Mammary microvascular endothelial cell (primary cell): ENCODE results near the gene CES3. TPM values are rescaled to one million over a fixed set of nuclear protein-coding genes. Genes with fewer than 3 reads are reported as not detected.

Experiments used
- total RNA-seq: library from RNA; depleted of rRNA; stranded (reverse); fragments of >200 nt; gene quantifications from 2 replicates; pipeline ENCODE4 v1.2.3, GENCODE V29; 2015

The CES3 gene, protein sequence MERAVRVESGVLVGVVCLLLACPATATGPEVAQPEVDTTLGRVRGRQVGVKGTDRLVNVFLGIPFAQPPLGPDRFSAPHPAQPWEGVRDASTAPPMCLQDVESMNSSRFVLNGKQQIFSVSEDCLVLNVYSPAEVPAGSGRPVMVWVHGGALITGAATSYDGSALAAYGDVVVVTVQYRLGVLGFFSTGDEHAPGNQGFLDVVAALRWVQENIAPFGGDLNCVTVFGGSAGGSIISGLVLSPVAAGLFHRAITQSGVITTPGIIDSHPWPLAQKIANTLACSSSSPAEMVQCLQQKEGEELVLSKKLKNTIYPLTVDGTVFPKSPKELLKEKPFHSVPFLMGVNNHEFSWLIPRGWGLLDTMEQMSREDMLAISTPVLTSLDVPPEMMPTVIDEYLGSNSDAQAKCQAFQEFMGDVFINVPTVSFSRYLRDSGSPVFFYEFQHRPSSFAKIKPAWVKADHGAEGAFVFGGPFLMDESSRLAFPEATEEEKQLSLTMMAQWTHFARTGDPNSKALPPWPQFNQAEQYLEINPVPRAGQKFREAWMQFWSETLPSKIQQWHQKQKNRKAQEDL
- total RNA-seq = not detected in 2 replicates

DNA sequence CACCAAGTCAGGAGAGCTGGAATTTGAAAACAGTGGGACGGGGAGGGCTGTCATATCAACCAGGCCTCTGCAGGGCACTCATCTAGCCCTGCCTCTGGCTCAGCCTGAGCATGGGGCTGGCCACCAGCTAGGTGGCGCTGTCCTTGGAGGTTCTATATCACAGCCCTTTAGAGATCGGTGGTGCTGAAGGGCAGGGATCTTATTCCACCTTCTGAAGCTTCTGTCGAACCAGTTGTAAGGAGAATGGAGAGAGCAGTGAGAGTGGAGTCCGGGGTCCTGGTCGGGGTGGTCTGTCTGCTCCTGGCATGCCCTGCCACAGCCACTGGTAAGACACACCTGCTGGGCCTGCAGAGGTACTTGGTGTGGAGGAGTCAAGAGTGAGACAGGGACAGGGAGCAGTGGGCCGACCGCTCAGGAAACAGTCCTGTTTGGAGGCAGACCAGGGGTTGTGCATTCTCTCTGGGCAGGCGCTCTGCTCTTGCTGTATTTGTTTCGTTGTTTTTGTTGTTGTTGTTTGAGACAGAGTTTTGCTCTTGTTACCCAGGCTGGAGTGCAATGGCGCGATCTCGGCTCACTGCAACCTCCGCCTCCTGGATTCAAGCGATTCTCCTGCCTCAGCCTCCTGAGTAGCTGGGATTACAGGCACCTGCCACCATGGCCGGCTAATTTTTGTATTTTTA lies at the start of gene CES3:
Gene CES3, plus strand, starts transcription at position 202 of the 680 bp plus-strand sequence. Its CDS starts 42 bp downstream, at position 244.

DNA sequence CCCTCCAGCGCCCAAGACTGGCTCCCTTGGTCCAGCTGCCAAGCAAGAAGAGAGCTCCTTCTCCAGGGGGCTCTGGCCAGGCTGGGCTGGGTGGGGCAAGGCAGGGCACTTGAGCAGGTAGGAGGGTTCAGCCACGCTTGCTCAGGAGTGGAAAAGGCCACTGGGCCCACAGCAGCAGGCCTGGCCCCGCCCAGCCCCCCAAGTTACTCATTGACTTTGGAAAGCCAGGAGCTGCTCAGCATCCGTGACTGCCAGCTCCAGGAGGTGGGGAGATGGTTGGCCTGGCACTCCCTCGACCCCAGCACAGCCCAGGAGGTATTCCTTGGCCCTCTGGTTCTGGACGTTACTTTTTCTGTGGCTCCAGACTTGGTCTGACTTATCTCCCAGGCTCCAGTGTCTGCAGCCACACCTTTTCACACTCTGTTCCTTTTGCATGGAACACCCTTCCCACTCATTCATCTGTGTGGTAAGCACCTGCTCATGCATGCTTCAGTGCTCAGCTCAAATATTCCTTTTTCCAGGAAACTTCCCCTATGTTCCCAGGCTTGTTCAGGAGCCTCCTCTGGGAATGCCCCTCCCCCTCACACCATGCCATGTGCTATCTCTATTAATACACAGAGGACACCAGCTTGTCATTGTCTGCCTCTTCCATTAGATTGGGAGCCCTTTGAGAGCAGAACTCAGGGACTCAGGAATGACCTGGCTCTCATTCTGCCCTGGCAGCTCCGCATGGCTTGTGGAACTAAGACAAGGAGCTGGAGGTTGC lies 42.1 kb upstream of the CES3 start, which contains the start of gene CDH16:
Gene CDH16, minus strand, starts transcription at position 83 of the 766 bp plus-strand sequence. CDS start 820 bp downstream, outside the sequence.

DNA sequence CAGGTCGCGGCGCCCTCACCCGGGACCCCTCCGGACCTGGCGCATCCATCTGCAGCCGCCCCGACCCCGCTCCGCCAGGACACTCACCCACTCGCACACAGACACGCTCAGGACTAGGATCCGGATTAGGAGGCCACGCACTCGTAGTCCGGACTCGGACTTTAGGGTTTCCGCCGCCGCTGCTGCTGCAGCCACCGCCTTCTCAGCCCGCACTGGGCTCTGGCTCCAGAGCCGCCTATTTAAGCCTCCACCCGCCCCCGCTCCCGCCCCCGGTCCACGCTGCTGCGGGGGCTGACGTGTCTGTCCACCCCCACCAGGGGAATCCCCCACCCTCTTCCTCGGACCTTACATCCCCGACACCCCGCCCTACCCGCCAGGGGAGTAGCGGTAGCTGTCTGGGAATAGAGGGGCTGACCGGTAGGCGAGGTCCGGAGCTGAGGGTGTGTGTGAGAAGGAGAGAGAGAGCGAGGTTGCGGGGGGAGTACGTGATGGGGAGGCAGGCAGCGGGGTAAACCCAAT lies 35.7 kb upstream of the CES3 start, which contains the start of gene RRAD:
Gene RRAD, minus strand, starts transcription at position 214 of the 519 bp plus-strand sequence. CDS start 356 bp downstream, outside the sequence.

DNA sequence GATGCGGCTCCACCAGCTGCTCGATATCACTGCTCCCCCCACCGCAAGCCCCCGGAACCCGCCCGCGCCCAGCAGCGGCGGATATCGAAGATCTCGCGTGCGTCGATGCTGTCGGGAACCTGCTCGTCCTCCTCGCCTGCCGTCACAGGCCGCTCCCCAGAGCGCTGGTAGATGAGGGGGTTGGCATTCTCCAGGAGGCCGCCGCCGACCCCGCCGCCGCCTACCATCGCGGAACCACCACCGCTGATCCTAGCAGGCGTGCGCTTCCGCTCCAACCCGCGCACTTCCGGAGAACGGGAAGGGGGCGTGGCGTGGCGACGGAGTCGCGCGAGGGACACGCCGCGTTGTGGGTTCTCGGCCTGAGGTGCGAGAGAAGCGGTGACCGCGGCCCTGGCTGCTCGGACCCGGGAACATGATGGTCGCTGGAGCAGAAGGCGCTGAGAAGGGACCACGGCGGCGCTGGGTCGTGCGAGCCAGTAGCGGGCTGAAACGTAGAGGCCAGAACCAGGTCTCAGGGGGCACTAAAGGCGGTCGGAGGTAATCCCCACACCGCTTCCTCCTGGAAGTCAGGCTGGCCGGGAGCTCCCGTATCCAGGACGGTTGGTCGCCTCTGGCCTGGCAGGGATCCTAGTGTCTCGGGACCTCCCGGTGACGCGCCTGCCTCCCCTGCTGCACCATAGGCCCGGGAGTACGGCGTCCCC lies 26.8 kb upstream of the CES3 start, which contains the start of gene CIAO2B:
Gene CIAO2B, minus strand, starts transcription at position 265 of the 701 bp plus-strand sequence. Its CDS starts 38 bp downstream, at position 227.

DNA sequence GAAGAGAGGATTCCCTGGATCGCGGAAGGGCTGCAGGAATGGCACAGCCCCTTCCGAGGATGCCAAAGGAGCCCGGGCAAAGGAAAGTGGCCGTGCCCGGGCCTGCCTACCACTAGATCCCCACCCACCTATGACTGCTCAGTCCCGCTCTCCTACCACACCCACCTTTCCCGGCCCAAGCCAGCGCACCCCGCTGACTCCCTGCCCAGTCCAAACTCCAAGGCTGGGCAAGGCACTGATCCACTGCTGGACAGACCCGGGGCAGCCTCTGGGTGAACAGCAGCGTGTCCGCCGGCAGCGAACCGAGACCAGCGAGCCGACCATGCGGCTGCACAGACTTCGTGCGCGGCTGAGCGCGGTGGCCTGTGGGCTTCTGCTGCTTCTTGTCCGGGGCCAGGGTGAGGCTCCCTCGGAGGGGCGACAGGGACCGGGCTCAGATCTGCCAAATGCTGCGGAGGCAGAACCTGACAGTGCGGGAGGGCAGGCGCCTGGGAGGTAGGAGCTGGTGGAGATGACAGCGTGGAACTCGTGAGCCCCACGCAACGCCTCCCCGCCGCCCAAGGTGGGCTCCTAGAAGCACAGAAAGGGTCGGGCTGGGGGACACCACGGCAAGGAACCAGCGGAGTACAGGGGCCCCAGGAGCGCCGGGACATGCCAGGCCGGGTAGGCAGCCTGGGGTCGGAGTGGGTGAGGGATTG lies 25.6 kb upstream of the CES3 start, which contains the start of gene CES2:
Gene CES2, plus strand, starts transcription at position 203 of the 698 bp plus-strand sequence. Its CDS starts 120 bp downstream, at position 323.

DNA sequence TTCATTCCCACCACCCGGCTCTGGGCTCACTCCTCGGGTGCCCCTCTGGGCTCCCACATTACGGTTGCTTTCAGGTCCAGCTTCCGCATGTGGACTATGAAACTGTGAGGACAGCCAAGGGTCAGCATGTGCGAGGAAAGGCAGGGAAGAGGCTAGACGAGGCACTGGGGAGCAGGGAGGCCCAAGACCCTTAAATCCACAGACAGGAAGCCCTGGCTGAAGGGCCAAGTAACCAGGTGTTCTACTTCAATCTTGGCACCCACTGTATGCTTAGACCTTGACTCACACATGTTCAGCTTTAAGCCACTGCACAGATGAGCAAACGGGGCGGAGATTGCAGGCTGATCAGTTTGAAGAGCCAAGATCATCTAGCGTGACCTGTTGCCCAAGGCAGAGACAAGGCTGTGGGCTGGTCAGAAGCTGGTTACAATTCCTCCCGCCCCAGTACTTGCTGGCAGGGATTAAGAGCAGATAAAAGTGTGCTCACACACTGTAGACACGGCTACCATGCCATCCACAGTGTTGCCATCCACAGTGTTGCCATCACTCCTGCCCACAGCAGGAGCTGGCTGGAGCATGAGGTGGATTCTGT lies 27.2 kb downstream of the CES3 start, which contains the start of gene CES4A:
Gene CES4A, plus strand, starts transcription at position 393 of the 592 bp plus-strand sequence. Its CDS starts 184 bp downstream, at position 577.

Other genes with a start within 250 kb of the CES3 start
- gene DYNC1LI2, start 209.7 kb upstream of the CES3 start, total RNA-seq = 64.4 and 68.7 TPM in 2 replicates
- gene TERB1, start 159.7 kb upstream of the CES3 start, total RNA-seq = not detected in 2 replicates
- 67.7 and 77.1 TPM in 2 replicates for gene NAE1, start 130.3 kb upstream of the CES3 start, total RNA-seq
- gene CA7, start 116.9 kb upstream of the CES3 start, total RNA-seq = not detected in 2 replicates
- gene PDP2, start 80.8 kb upstream of the CES3 start, total RNA-seq = 2.4 TPM in 2 replicates
- gene CDH16, start 42.4 kb upstream of the CES3 start, total RNA-seq = not detected in 2 replicates
- gene RRAD, start 35.7 kb upstream of the CES3 start, total RNA-seq = 2.3 and 2.4 TPM in 2 replicates
- 105 and 128 TPM in 2 replicates for gene CIAO2B, start 26.9 kb upstream of the CES3 start, total RNA-seq
- 18.2 and 24.2 TPM in 2 replicates for gene CES2, start 25.8 kb upstream of the CES3 start, total RNA-seq
- 0.33 TPM in 1 of 2 replicates, not detected in the other for gene CES4A, start 27.3 kb downstream of the CES3 start, total RNA-seq
- 55.3 and 62.4 TPM in 2 replicates for gene CBFB, start 67.9 kb downstream of the CES3 start, total RNA-seq
- gene PHAF1, start 148.7 kb downstream of the CES3 start, total RNA-seq = 12.1 and 13.1 TPM in 2 replicates
- 2.2 and 4.6 TPM in 2 replicates for gene B3GNT9, start 189.7 kb downstream of the CES3 start, total RNA-seq
- 35.2 and 35.8 TPM in 2 replicates for gene TRADD, start 198.6 kb downstream of the CES3 start, total RNA-seq
- gene FBXL8, start 198.7 kb downstream of the CES3 start, total RNA-seq = 8.2 and 10.6 TPM in 2 replicates
- gene HSF4, start 203.5 kb downstream of the CES3 start, total RNA-seq = 0.40 and 2.0 TPM in 2 replicates
- gene NOL3, start 209.3 kb downstream of the CES3 start, total RNA-seq = 9.3 and 12.7 TPM in 2 replicates
- 4.2 and 7.1 TPM in 2 replicates for gene MATCAP1, start 222.7 kb downstream of the CES3 start, total RNA-seq
- 9.4 and 13.3 TPM in 2 replicates for gene EXOC3L1, start 228.9 kb downstream of the CES3 start, total RNA-seq
- 89.3 and 111 TPM in 2 replicates for gene E2F4, start 230.9 kb downstream of the CES3 start, total RNA-seq
- gene ELMO3, start 237.9 kb downstream of the CES3 start, total RNA-seq = 0.60 and 0.98 TPM in 2 replicates